Measurements from ENCODE around the gene CHD6.

The CHD6 gene

GRCh38 chr20:41621421-41621820 is 3.2 kb upstream of the CHD6 start:
- no peak for DNase-seq (ENCODE audit: low read depth)

- no peak for DNase-seq (ENCODE audit: low read depth)
Measured at GRCh38 chr20:41619360-41620100, 1.4 kb upstream of the CHD6 start.

GRCh38 chr20:41618807-41619311 is 682 bp upstream of the CHD6 start:
- no peak for DNase-seq (ENCODE audit: low read depth)

- peak; percentile 31 for DNase-seq (ENCODE audit: low read depth)
Measured at GRCh38 chr20:41617059-41617901, 897 bp downstream of the CHD6 start.

- no peak for DNase-seq (ENCODE audit: low read depth)
Measured at GRCh38 chr20:41616228-41616627, 1.9 kb downstream of the CHD6 start.

- DNase-seq (ENCODE audit: low read depth), result no peak
Measured at GRCh38 chr20:41615676-41616075, 2.5 kb downstream of the CHD6 start.

- DNase-seq (ENCODE audit: low read depth), result no peak
Measured at GRCh38 chr20:41615110-41615509, 3.1 kb downstream of the CHD6 start.

GRCh38 chr20:41613321-41613720 is 4.9 kb downstream of the CHD6 start:
- DNase-seq (ENCODE audit: low read depth), result no peak

GRCh38 chr20:41609474-41609873 is 8.7 kb downstream of the CHD6 start:
- no peak for DNase-seq (ENCODE audit: low read depth)

GRCh38 chr20:41608606-41609005 is 9.6 kb downstream of the CHD6 start:
- no peak for DNase-seq (ENCODE audit: low read depth)

GRCh38 chr20:41607791-41608190 is 10.4 kb downstream of the CHD6 start:
- DNase-seq (ENCODE audit: low read depth), result no peak

GRCh38 chr20:41604002-41604401 is 14.2 kb downstream of the CHD6 start:
- no peak for DNase-seq (ENCODE audit: low read depth)

GRCh38 chr20:41601742-41602141 is 16.4 kb downstream of the CHD6 start:
- no peak for DNase-seq (ENCODE audit: low read depth)

- no peak for DNase-seq (ENCODE audit: low read depth)
Measured at GRCh38 chr20:41600926-41601631, 17.1 kb downstream of the CHD6 start.

GRCh38 chr20:41599699-41600104 is 18.5 kb downstream of the CHD6 start:
- no peak for DNase-seq (ENCODE audit: low read depth)

GRCh38 chr20:41598719-41599118 is 19.5 kb downstream of the CHD6 start:
- no peak for DNase-seq (ENCODE audit: low read depth)

- no peak for DNase-seq (ENCODE audit: low read depth)
Measured at GRCh38 chr20:41594514-41595322, 23.5 kb downstream of the CHD6 start.

- DNase-seq (ENCODE audit: low read depth), result no peak
Measured at GRCh38 chr20:41592516-41593216, 25.5 kb downstream of the CHD6 start.

- DNase-seq (ENCODE audit: low read depth), result no peak
Measured at GRCh38 chr20:41587956-41588355, 30.2 kb downstream of the CHD6 start.

GRCh38 chr20:41587523-41587922 is 30.7 kb downstream of the CHD6 start:
- no peak for DNase-seq (ENCODE audit: low read depth)

- no peak for DNase-seq (ENCODE audit: low read depth)
Measured at GRCh38 chr20:41586772-41587171, 31.4 kb downstream of the CHD6 start.
